HG03565 (cell line): ENCODE results near the gene GRIK4.
A peak's percentile ranks its signal among the peaks of the same experiment; 100 is the strongest.

Experiments
- ATAC-seq: cut with Tn5 transposase; IDR thresholded peaks from one replicate; pipeline ENCODE4 v1.9.1; 2021; ENCODE audit warnings: mild to moderate bottlenecking, moderate library complexity; ENCODE audit not compliant: unreplicated experiment

Gene GRIK4

DNA sequence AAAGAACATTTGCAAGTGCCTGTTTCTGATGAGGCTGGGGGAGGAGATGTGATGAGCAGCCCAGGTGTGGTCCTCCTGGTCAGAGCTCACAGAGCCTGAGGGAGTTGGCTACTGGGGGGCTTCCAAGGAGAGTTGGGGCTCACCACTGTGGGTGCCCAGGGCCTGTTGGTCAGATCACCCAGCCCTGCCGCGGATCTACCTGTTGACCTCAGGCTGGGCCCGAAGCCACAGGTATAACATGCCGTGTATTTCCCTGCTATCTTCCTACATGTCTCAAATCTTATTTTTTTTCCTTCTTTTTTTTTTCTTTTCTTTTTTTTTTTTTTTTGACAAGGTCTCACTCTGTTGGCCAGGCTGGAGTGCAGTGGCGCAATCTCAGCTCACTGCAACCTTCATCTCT lies 312.7 kb downstream of the GRIK4 start:
- ATAC-seq: no peak

DNA sequence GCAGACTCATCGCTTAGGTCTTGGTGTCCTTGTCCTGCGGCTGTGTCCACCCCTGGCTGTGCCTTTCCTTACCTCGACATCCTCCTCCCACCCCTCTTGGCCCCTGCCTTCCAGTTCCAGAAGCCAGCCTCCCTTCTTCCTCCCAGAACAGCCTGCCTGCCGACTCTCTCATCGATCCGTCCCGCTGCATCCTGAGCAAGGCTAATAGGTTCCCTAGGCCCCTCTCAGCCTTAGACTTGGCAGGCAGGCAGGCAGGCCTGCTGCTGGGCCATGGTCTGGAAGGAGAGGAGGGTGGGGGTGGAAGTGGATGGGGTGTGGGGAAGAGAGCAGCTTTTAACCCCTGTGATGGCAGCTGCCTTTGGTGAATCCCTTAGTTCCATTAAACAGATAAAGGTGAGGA lies 315.6 kb downstream of the GRIK4 start:
- no peak for ATAC-seq

DNA sequence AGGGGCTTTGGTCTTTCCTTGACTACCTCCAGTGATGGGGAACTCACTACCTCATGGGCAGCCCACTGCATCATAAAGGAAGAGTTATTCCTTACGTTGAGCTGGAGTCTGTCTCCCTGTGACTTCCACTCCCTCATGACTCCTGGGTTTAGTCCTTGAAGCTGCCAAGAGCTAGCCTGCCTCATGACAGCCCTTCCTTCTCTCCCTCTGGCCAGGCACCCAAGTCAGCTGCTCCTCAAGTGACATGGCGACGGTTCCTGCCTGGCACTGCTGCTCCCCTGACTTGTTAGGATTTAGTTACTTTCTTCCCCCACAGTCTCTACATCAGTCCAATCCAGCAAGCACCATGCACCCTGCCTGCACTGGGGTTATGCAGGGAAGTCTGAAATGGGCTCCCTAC lies 316.3 kb downstream of the GRIK4 start:
- no peak for ATAC-seq

GRCh38 chr11:120828847-120829246 lies 317.3 kb downstream of the GRIK4 start:
- ATAC-seq: no peak

GRCh38 chr11:120830085-120830620 lies 318.6 kb downstream of the GRIK4 start:
- ATAC-seq: no peak

- ATAC-seq: no peak
Observed at GRCh38 chr11:120832481-120833238, 321.1 kb downstream of the GRIK4 start.

- no peak for ATAC-seq
Observed at GRCh38 chr11:120834686-120835210, 323.2 kb downstream of the GRIK4 start.

- ATAC-seq: peak; percentile 94
Observed at GRCh38 chr11:120835601-120836228, 324.2 kb downstream of the GRIK4 start.

GRCh38 chr11:120837696-120838095 lies 326.1 kb downstream of the GRIK4 start:
- ATAC-seq: no peak

- no peak for ATAC-seq
Observed at GRCh38 chr11:120839201-120839600, 327.7 kb downstream of the GRIK4 start.

DNA sequence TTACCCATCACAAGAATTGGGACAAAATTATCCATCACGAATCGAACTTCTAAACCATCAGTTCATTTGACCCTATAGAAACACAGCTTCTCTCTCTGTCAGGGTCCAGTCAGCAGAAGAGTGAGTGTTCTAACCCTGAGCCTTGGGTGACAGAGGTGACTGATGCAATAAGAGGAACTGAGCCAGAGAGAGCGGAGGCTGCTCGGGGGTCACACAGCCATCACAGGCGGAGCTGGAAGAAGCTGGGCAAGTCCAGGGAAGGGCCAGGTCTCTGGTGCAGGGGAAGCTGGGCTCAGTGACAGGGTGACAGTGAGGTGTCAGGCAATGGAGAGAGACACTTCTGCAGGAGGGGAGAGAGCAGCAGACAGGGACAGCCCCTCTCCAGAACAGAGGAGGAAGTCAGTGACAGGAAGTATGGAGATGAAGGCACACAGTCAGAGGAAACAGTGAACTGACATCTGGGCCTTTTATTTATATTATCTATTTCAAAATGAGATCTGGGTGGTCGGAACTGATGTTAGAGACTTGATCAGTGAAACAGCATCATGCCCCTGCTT lies 328.4 kb downstream of the GRIK4 start:
- no peak for ATAC-seq

GRCh38 chr11:120840661-120841060 lies 329.1 kb downstream of the GRIK4 start:
- ATAC-seq: no peak

GRCh38 chr11:120841074-120841473 lies 329.5 kb downstream of the GRIK4 start:
- ATAC-seq: no peak

DNA sequence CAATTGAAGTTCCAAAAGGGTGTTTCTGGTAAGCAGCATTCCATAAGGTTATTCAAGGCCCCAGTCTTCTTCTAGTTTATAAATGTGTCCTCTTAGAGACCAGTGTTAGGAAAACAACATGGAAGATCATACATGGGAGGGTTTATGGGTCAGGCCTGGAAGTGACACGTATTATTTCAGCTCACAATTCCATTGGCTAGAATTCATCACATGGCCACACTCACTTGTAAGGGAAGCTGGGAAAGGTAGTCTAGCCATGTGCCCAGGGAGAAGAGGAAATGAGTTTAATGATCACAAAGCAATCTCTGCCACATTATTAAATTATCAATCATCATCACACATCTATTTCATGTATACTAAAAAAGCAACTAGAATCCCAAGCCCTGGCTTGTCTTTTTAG lies 330.6 kb downstream of the GRIK4 start:
- no peak for ATAC-seq

DNA sequence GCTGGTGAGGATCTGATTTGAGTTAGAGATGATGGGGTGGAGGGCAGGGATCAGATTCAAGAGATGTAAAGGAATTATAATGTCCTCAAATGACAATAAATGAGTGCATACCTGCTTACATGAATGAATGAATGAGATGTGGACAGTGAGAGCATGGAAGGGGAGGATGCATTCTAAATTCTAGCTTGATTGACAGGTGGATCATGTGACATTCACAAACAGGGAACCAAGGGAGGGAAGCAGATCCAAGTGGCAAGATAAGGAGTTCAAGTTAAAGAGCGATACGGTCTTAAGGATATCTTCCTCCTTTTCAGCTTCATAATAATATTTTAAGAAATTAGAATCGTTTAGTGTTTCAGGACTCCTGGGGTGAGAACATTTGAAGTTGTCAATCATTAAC lies 341.9 kb downstream of the GRIK4 start:
- no peak for ATAC-seq

- ATAC-seq: no peak
Observed at GRCh38 chr11:120854988-120855387, 343.4 kb downstream of the GRIK4 start.

DNA sequence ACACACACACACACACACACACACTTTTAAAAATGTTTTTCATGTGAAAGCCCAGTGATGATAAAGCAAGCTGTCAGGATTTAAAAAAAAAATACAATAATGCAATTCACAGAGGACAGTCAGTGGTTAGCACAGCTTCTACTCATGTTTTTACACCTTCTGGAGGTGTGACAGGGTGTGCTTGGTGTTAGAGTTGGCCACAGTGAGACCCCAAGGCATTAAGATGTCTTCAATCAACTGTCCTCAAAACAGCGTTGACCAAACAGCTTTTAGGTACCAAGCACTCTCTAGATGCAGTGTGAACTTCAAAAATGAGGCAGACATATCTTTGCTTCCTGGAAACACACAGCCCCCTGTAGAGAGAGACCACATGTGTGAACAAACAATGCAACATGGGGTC lies 346.0 kb downstream of the GRIK4 start:
- no peak for ATAC-seq

DNA sequence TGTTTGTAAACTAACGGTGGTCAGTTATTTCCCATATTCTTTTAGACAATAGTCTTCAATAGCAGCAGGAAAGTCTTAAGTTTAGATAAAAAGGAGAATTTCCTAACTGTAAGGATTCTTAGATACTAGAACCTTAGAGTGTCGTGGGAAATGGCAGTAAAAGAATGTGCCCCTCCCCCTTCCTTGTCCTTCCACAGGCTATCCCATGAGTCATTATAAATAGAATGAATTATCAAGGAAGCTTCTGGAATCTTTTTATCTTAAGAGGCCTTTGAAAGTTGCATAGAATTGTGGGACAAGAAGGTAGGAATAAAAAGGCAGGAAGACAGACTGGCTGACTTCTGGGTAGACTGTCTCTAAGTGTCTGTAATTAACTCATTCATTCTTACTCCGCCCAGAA lies 347.2 kb downstream of the GRIK4 start:
- ATAC-seq: no peak

DNA sequence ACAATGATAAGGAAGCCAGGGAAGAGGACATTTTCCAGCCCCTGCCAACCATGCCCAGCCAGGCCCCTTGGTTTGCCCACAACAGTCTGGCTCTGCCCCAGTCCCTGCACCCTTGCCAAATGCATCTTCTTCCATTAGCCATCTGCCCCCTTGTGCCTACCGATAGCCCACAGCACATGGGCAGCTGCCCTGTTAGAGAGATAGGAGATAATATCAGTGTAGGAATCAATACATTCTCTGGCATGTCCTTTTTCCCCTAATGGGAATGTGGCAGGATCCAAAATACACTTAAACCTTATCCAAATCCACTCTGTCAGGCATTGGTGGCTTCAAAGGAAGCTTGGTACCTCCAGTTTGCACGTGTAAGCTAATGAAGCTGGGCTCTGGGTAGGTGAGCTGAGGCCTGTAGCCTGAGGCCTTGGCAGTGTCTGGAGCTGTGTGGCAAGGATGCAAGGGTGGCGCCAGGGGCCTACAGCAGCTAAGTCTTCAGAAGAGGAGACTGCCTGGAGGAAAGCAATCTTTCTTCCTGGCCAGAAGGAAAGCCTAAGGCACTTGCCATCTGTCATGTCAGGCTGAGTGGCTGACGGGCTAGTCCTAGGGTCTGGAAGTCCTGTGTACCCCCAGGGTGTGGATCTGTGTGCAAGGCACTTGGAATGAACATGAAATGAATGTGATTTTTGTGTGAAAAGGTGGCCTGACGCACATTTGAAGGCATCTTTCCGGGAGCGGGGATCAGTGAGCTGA lies 348.2 kb downstream of the GRIK4 start:
- no peak for ATAC-seq

GRCh38 chr11:120863359-120863758 lies 351.8 kb downstream of the GRIK4 start:
- no peak for ATAC-seq

GRCh38 chr11:120867024-120867423 lies 355.5 kb downstream of the GRIK4 start:
- ATAC-seq: no peak
